Ectodermal cell (in vitro differentiated cells): ENCODE results near the gene LSP1.

Source experiments
- H3K27ac ChIP-seq: 2 replicates; pipeline ENCODE4 v1.7.0; 2013; ENCODE audit warnings: mild to moderate bottlenecking, low read depth, low read length; ENCODE audit not compliant: insufficient read depth, poor library complexity, severe bottlenecking
- H3K27me3 ChIP-seq: 2 replicates; pipeline ENCODE4 v1.7.0; 2013; ENCODE audit warnings: mild to moderate bottlenecking, low read length; ENCODE audit not compliant: insufficient read depth, control insufficient read depth, poor library complexity, severe bottlenecking
- H3K36me3 ChIP-seq: one replicate; pipeline ENCODE4 v1.7.0; 2013; ENCODE audit warnings: low read length; ENCODE audit not compliant: control insufficient read depth, insufficient read depth
- H3K4me1 ChIP-seq: one replicate; pipeline ENCODE4 v1.7.0; 2013; ENCODE audit warnings: low read length; ENCODE audit not compliant: control insufficient read depth, insufficient read depth
- H3K4me3 ChIP-seq: 2 replicates; pipeline ENCODE4 v1.7.0; 2013; ENCODE audit warnings: low read depth, low read length, control low read depth; ENCODE audit not compliant: insufficient read depth
- H3K9me3 ChIP-seq: 2 replicates; pipeline ENCODE4 v1.7.0; 2013; ENCODE audit warnings: mild to moderate bottlenecking, low read length, moderate library complexity; ENCODE audit not compliant: control insufficient read depth
- WGBS, 2 experiments: methylation state at CpG; one replicate each; pipeline ENCODE4 v1.1.7; 2013; ENCODE audit warnings: missing lambda C conversion rate in 2 of 2; 5-methylcytosine and 5-hydroxymethylcytosine counted together

Gene LSP1

GRCh38 chr11:1858576-1858975, 5.7 kb downstream of the LSP1 start:
- WGBS, 2 experiments, result 60 to 66% methylated on average over 6 of the region's 7 CpGs
- H3K9me3 ChIP-seq, result no peaks in the 10 kb centered on the region

GRCh38 chr11:1859004-1859403, 6.1 kb downstream of the LSP1 start:
- peaks cover 8% of the 10 kb centered on the region for H3K4me1 ChIP-seq
- H3K27me3 ChIP-seq, result no peaks in the 10 kb centered on the region
- WGBS, 2 experiments, result 88 to 89% methylated on average over 4 of the region's 4 CpGs
- no peak overlapping the region for H3K27ac ChIP-seq
- no peaks in the 10 kb centered on the region for H3K36me3 ChIP-seq
- H3K4me3 ChIP-seq, result no peak overlapping the region
- no peaks in the 10 kb centered on the region for H3K9me3 ChIP-seq

More at GRCh38 chr11:1858576-1858975, 5.7 kb downstream of the LSP1 start:
- Histone ChIP-seq H3K36me3 (no peaks in the 10 kb centered on the region), H3K27ac (no peak overlapping the region), H3K27me3 (no peaks in the 10 kb centered on the region), H3K4me1 (peaks cover 4% of the 10 kb centered on the region), H3K4me3 (no peak overlapping the region)

GRCh38 chr11:1860108-1860507, 7.2 kb downstream of the LSP1 start:
- 90 to 91% methylated on average over 1 of the region's 1 CpG for WGBS, 2 experiments
- Histone ChIP-seq H3K27ac (no peak overlapping the region), H3K27me3 (no peaks in the 10 kb centered on the region), H3K4me3 (no peak overlapping the region), H3K36me3 (no peaks in the 10 kb centered on the region), H3K4me1 (peaks cover 19% of the 10 kb centered on the region), H3K9me3 (no peaks in the 10 kb centered on the region)

- Histone ChIP-seq H3K27me3 (no peaks in the 10 kb centered on the region), H3K36me3 (no peaks in the 10 kb centered on the region), H3K27ac (no peak overlapping the region), H3K4me3 (no peak overlapping the region), H3K4me1 (peaks cover 23% of the 10 kb centered on the region), H3K9me3 (no peaks in the 10 kb centered on the region)
- 90 to 92% methylated on average over 4 of the region's 4 CpGs for WGBS, 2 experiments
Observed at GRCh38 chr11:1861435-1862411, 8.8 kb downstream of the LSP1 start.

GRCh38 chr11:1862588-1863351, 9.9 kb downstream of the LSP1 start:
- H3K4me1 ChIP-seq, result peaks cover 23% of the 10 kb centered on the region
- H3K4me3 ChIP-seq, result no peak overlapping the region
- H3K27me3 ChIP-seq, result no peaks in the 10 kb centered on the region
- H3K27ac ChIP-seq, result no peak overlapping the region
- H3K9me3 ChIP-seq, result no peaks in the 10 kb centered on the region
- H3K36me3 ChIP-seq, result no peaks in the 10 kb centered on the region
- WGBS, 2 experiments, result 81 to 82% methylated on average over 14 of the region's 14 CpGs

GRCh38 chr11:1863352-1864216, 10.7 kb downstream of the LSP1 start:
- 47 to 50% methylated on average over 27 of the region's 27 CpGs for WGBS, 2 experiments
- H3K4me3 ChIP-seq, result no peak overlapping the region
- H3K27ac ChIP-seq, result no peak overlapping the region

GRCh38 chr11:1864231-1864630, 11.3 kb downstream of the LSP1 start:
- WGBS, 2 experiments, result 78% methylated on average over 18 of the region's 18 CpGs
- Histone ChIP-seq H3K27me3 (no peaks in the 10 kb centered on the region), H3K9me3 (no peaks in the 10 kb centered on the region), H3K27ac (no peak overlapping the region), H3K4me3 (no peak overlapping the region), H3K4me1 (peaks cover 19% of the 10 kb centered on the region), H3K36me3 (no peaks in the 10 kb centered on the region)

More at GRCh38 chr11:1863352-1864216, 10.7 kb downstream of the LSP1 start:
- Histone ChIP-seq H3K4me1 (peaks cover 22% of the 10 kb centered on the region), H3K27me3 (no peaks in the 10 kb centered on the region), H3K36me3 (no peaks in the 10 kb centered on the region), H3K9me3 (no peaks in the 10 kb centered on the region)

- 87 to 88% methylated on average over 30 of the region's 30 CpGs for WGBS, 2 experiments
Observed at GRCh38 chr11:1864831-1865665, 12.2 kb downstream of the LSP1 start.

GRCh38 chr11:1866226-1866625, 13.3 kb downstream of the LSP1 start:
- Histone ChIP-seq H3K36me3 (no peaks in the 10 kb centered on the region), H3K4me1 (peaks cover 19% of the 10 kb centered on the region), H3K9me3 (no peaks in the 10 kb centered on the region), H3K27me3 (peaks cover 6% of the 10 kb centered on the region), H3K4me3 (no peak overlapping the region), H3K27ac (no peak overlapping the region)
- 95 to 98% methylated on average over 8 of the region's 8 CpGs for WGBS, 2 experiments

More at GRCh38 chr11:1864831-1865665, 12.2 kb downstream of the LSP1 start:
- H3K4me3 ChIP-seq, result no peak overlapping the region
- peaks cover 19% of the 10 kb centered on the region for H3K4me1 ChIP-seq
- H3K27me3 ChIP-seq, result peaks cover 2% of the 10 kb centered on the region
- no peak overlapping the region for H3K27ac ChIP-seq
- no peaks in the 10 kb centered on the region for H3K9me3 ChIP-seq
- H3K36me3 ChIP-seq, result no peaks in the 10 kb centered on the region
